Endothelial cell (in vitro differentiated cells): ENCODE results near the gene SERTAD1. TPM values are rescaled to one million over a fixed set of nuclear protein-coding genes. Genes with fewer than 3 reads are reported as not detected.
"Not testable (repeated sequence)": the region's sequence is repeated elsewhere in the genome, so short reads cannot be mapped to it uniquely, and the experiment has no call there.

Source experiments
- DNase-seq: peaks from one replicate; pipeline ENCODE4 v3.0.0; 2021; ENCODE audit warnings: low spot score
- H3K27ac Mint-ChIP-seq: one replicate; pipeline ENCODE4 v1.8.0; 2021; ENCODE audit warnings: mixed read lengths, inconsistent platforms; ENCODE audit not compliant: unreplicated experiment
- H3K27me3 Mint-ChIP-seq: one replicate; pipeline ENCODE4 v1.8.0; 2021; ENCODE audit warnings: mild to moderate bottlenecking, moderate library complexity, mixed read lengths, inconsistent platforms; ENCODE audit not compliant: unreplicated experiment
- H3K36me3 Mint-ChIP-seq: one replicate; pipeline ENCODE4 v1.8.0; 2021; ENCODE audit warnings: mild to moderate bottlenecking, low read depth, mixed read lengths, inconsistent platforms; ENCODE audit not compliant: unreplicated experiment
- H3K4me1 Mint-ChIP-seq: one replicate; pipeline ENCODE4 v1.8.0; 2021; ENCODE audit warnings: mild to moderate bottlenecking, mixed read lengths, inconsistent platforms; ENCODE audit not compliant: unreplicated experiment
- H3K4me3 Mint-ChIP-seq: one replicate; pipeline ENCODE4 v1.8.0; 2021; ENCODE audit warnings: mild to moderate bottlenecking, mixed read lengths, inconsistent platforms; ENCODE audit not compliant: unreplicated experiment
- H3K9me3 Mint-ChIP-seq: one replicate; pipeline ENCODE4 v1.8.0; 2021; ENCODE audit warnings: mixed read lengths, inconsistent platforms; ENCODE audit not compliant: unreplicated experiment
- CTCF ChIP-seq: fragments of 200-600 bp; sonication (generic); IDR thresholded peaks from one replicate; pipeline ENCODE4 v1.5.0; 2021; ENCODE audit warnings: antibody characterized with exemption; ENCODE audit not compliant: unreplicated experiment
- total RNA-seq: library from RNA; stranded (reverse); fragmentation: NEBNext Ultra II Directional; extraction: Animal tissue kit (Norgen Biotek cat#: 25700); gene quantifications from one replicate; pipeline ENCODE4 v1.2.1, GENCODE V29; 2021; ENCODE audit not compliant: unreplicated experiment

The SERTAD1 gene
- total RNA-seq, 1 donor from 2014 or later, result 11.8 TPM

GRCh38 chr19:40413291-40413845, 12.4 kb downstream of the SERTAD1 start, which contains the start of gene PRX:
TSS of gene PRX (minus strand) at chr19:40413378. CDS start at chr19:40407932, 5,446 bp downstream.
- H3K27me3 Mint-ChIP-seq, result peaks cover 15% of the 10 kb centered on the region
- H3K27ac Mint-ChIP-seq, result peak within 1 kb of the TSS; percentile 30
- DNase-seq, result no peak
- H3K36me3 Mint-ChIP-seq, result peaks cover 5% of the 10 kb centered on the region
- no peak for TF ChIP-seq CTCF
- H3K4me1 Mint-ChIP-seq, result peaks cover 35% of the 10 kb centered on the region
- H3K9me3 Mint-ChIP-seq, result no peaks in the 10 kb centered on the region
- H3K4me3 Mint-ChIP-seq, result no peak within 1 kb of the TSS

GRCh38 chr19:40412866-40413265, 12.9 kb downstream of the SERTAD1 start:
- H3K9me3 Mint-ChIP-seq, result no peaks in the 10 kb centered on the region

GRCh38 chr19:40411958-40412499, 13.8 kb downstream of the SERTAD1 start:
- H3K4me1 Mint-ChIP-seq, result peaks cover 22% of the 10 kb centered on the region
- H3K4me3 Mint-ChIP-seq, result no peak overlapping the region
- H3K9me3 Mint-ChIP-seq, result no peaks in the 10 kb centered on the region
- DNase-seq, result no peak
- H3K27me3 Mint-ChIP-seq, result peaks cover 9% of the 10 kb centered on the region
- no peak overlapping the region for H3K27ac Mint-ChIP-seq
- no peaks in the 10 kb centered on the region for H3K36me3 Mint-ChIP-seq
- TF ChIP-seq CTCF, result no peak

More at GRCh38 chr19:40412866-40413265, 12.9 kb downstream of the SERTAD1 start:
- Mint-ChIP-seq H3K27me3 (peaks cover 11% of the 10 kb centered on the region), H3K27ac (no peak overlapping the region), H3K4me1 (peaks cover 30% of the 10 kb centered on the region), H3K36me3 (peaks cover under 1% of the 10 kb centered on the region), H3K4me3 (no peak overlapping the region)
- no peak for TF ChIP-seq CTCF
- DNase-seq, result no peak

- no peaks in the 10 kb centered on the region for H3K9me3 Mint-ChIP-seq
- H3K4me1 Mint-ChIP-seq, result peaks cover 17% of the 10 kb centered on the region
- TF ChIP-seq CTCF, result no peak
- no peaks in the 10 kb centered on the region for H3K36me3 Mint-ChIP-seq
- H3K27me3 Mint-ChIP-seq, result peaks cover 9% of the 10 kb centered on the region
- H3K4me3 Mint-ChIP-seq, result no peak overlapping the region
- no peak for DNase-seq
- no peak overlapping the region for H3K27ac Mint-ChIP-seq
Observed at GRCh38 chr19:40411125-40411842, 14.5 kb downstream of the SERTAD1 start.

GRCh38 chr19:40410030-40410389, 15.8 kb downstream of the SERTAD1 start:
- H3K4me3 Mint-ChIP-seq, result no peak overlapping the region
- no peaks in the 10 kb centered on the region for H3K36me3 Mint-ChIP-seq
- H3K27me3 Mint-ChIP-seq, result peaks cover 7% of the 10 kb centered on the region
- H3K27ac Mint-ChIP-seq, result no peak overlapping the region
- DNase-seq, result no peak
- no peak for TF ChIP-seq CTCF
- peaks cover 6% of the 10 kb centered on the region for H3K4me1 Mint-ChIP-seq
- H3K9me3 Mint-ChIP-seq, result no peaks in the 10 kb centered on the region

- not testable (repeated sequence) for H3K4me1 Mint-ChIP-seq
Observed at GRCh38 chr19:40408598-40408925, 17.2 kb downstream of the SERTAD1 start.

More at GRCh38 chr19:40408598-40408925, 17.2 kb downstream of the SERTAD1 start:
- DNase-seq, H3K36me3 Mint-ChIP-seq, H3K27me3 Mint-ChIP-seq, H3K27ac Mint-ChIP-seq, H3K4me3 Mint-ChIP-seq, H3K9me3 Mint-ChIP-seq: not testable (repeated sequence)
